GM18511 (cell line): Measurements from ENCODE around the gene PLXNA4.

Source experiments
- ATAC-seq: cut with Tn5 transposase; IDR thresholded peaks from one replicate; pipeline ENCODE4 v1.9.1; 2021; ENCODE audit warnings: mild to moderate bottlenecking, moderate library complexity; ENCODE audit not compliant: unreplicated experiment

The PLXNA4 gene

GRCh38 chr7:132161533-132161915, 414.7 kb downstream of the PLXNA4 start:
- no peak for ATAC-seq

DNA sequence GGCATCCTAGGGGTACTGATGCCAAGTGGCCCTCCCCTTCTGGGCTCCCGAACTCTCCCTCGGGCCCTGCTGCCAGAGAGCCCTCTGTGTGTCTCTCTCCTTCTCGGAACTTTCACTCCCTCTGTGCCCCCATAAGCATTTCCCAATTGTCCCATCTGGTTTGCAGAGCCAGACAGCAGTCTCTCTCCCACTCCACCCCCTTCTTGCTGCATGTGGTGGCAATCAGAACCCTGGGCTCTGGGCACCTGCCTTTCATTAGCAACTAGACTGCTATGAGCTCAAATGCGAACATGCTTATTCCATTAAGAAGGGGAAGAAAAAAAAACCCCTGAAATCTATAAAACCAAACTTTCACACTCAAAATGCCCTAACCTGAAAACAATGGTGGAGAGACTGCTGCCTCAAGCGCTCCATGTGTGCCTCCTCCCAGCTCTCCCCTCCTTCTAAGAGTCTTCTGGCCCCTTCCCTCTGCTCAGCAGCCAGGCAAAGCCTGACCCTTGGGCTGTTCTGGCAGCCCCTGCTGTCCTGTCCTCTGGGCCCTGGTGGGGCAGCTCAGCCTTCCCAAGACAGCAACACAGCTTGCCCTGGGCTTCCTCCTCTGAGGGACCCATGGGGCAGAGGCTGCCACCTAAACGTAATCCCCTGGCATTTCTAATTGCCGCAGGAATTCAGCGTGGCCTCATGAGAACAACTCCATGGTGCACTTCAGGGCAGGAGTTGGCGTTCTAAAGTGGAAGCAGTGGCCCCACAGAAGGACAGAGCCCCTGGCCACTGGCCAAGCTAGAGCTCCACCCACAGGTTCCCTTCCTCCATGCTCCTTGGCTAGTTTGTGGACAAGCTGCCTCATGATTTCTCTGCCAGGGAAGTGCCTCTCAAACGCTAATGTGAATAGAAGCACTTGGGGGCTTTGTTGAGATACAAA, 415.4 kb downstream of the PLXNA4 start:
- no peak for ATAC-seq

DNA sequence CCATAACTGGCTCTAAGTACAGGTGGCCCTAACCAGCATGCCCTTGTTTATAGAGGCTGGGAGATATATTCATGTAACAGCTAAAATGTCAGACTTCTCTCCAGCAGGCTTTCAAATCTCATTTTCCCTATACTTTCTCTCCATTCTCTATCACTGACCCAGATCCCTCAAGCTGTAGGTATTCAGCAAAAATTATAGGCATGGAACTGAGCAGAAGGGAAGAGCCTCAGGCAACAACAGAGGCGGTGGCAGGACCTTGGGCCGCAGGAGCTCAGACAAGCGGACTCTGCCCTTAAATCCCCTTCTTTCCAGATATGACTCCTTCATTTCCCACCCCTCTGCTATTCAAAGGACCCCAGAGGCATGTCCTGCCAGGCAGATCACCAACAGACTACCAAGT, 417.4 kb downstream of the PLXNA4 start:
- ATAC-seq, result no peak

- ATAC-seq, result no peak
Measured at GRCh38 chr7:132158166-132158565, 418.1 kb downstream of the PLXNA4 start.

DNA sequence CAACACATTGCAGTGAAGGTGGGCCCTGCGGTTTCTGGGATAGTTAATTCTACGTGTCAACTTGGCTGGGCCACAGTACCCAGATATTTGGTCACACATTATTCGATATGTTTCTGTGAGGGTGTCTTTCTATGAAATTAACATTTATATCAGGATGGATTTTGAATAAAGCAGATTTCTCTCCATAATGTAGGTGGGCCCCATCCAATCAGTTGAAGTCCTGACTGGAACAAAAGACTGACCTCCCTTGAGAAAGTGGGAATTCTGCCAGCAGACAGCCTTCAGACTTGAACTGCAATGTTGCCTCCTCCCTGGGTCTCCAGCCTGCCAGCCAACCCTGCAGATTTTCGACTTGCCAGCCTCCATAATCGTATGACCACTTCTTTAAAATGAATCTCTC, 420.6 kb downstream of the PLXNA4 start:
- ATAC-seq, result no peak

DNA sequence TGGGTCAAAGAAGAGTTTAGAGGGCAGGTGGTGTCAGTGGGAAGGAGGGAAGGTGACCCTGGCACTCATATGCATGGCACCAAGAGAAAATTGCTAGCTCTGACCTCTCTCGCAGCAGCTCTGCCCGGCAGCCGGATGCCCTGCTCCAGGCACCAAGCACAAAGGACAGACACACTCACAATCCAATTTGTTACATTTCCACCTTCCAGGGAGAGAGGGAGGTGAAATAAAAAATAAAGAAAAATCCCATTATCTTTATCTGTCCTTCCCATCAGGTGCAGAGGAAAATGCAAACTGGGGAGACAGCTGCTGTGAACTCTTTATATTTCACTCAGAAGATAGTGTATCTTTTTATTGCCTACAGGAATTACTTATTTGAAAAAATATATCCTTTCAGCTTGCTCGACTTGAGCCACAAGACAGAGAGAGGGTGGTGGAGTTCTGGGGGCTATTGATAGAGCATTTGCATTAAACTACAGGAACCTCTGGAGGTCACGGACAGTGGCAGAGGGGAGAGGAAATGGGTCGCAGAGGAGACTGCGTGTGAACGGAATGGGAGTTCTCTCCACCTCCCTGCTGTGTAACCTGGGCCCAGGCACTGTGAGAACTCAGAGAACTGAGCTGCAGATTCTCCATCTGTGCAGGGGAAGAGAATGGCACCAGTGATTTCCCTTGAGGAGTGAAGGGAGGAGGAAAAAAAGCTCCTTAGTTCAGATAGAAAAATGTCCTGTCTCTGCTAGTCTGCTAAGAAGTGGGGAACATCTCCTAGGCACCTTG, 421.4 kb downstream of the PLXNA4 start:
- ATAC-seq, result no peak

DNA sequence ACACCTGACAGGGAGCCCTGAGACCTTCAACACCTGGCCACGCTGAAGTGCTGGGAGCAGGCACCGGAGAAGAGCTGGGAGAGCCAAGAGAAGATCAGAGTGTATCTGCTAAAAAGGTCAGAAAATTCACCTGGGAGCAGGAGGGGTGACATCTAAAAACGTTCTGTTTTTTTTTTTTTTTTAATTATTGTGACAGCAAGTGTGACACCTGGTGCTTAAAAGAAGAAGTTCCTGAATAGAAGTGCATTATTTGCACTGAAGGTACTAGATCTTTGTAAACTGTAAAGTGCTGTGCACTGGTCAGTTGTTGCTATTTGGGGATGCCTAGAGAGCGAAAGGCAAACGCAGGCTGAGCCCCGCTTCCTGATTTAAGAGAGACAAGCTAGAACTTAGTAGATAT, 422.0 kb downstream of the PLXNA4 start:
- no peak for ATAC-seq

GRCh38 chr7:132152131-132152889, 424.0 kb downstream of the PLXNA4 start:
- no peak for ATAC-seq

GRCh38 chr7:132150711-132151110, 425.6 kb downstream of the PLXNA4 start:
- ATAC-seq, result no peak

- no peak for ATAC-seq
Measured at GRCh38 chr7:132149436-132150304, 426.6 kb downstream of the PLXNA4 start.

DNA sequence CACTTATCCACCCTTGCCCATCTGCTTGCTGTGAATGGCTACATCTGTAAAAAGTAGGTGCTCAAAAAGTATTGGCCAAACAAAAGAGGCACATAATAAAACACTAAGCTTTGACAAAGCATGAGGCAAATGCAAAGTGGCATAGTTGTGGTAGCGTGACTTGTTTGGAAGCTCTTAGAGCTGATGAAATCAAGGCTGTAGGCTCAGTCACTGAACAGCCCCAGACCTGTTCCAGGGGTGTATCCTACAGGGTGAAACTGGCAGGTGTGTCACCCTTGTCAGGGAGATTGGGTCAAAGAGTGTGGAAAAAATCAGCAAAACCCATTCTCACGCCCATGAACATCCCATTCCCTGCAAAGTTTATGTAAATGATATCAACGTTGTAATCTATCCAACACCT, 427.4 kb downstream of the PLXNA4 start:
- no peak for ATAC-seq

- ATAC-seq, result no peak
Measured at GRCh38 chr7:132145466-132145865, 430.8 kb downstream of the PLXNA4 start.

- no peak for ATAC-seq
Measured at GRCh38 chr7:132145063-132145462, 431.2 kb downstream of the PLXNA4 start.

DNA sequence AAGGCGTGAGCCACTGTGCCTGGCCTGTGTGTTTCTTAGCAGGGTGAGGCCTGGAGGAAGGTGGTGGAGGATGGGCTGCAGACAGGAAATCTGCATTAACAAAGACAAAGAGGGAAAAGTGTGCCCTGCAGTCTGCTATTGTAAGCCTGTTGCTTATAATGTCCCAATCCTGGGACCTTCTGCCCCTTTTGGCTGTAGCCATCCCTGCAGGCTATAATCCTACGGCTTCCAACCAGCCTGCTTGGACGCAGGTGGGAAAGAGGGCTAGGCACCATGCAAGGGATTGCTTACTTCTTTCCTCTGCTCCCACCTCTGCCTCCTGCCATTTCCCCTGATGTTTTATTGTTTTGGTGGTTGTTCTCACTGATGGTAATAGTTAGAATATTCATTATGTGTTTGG, 434.3 kb downstream of the PLXNA4 start:
- no peak for ATAC-seq

DNA sequence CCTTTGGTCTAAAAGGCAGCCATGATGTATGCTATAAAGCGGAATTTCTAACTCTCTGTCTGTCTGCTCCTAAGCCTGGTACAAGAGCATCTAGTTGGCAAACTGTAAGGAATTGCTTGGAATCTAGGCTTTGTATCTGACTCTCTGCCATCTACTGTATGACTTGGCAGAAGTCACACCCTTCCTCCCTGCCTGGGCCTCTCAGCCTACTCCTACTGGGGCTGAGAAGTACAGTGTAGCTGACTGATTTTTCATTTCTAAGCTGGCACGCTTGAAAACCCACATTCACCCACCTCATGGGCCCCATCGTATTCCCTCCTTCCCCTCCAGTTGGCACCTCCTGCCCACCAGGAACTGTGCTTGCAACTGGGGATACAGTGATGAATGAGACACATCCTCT, 435.2 kb downstream of the PLXNA4 start:
- no peak for ATAC-seq

DNA sequence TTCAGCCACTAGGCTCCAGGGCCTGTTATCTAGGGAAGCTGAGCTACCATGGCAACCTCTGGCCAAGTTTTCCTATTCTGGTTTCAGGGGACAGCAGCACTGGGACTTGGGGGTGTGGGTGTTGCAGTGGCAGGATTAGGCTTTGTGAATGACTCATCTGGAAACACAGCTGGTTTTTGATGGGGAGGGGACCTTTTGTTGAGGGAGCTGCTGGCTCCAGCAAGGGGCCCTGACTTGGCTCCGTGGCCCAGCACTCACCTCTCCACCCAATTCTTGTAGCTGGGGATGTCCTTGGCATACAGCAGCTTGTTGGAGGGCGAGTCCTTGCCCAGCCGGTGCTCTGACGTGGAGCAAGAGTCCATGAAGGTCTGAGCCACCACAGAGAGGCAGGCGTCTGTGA, 435.9 kb downstream of the PLXNA4 start:
- no peak for ATAC-seq

- no peak for ATAC-seq
Measured at GRCh38 chr7:132138817-132139216, 437.5 kb downstream of the PLXNA4 start.

GRCh38 chr7:132137681-132138080, 438.6 kb downstream of the PLXNA4 start:
- ATAC-seq, result no peak

GRCh38 chr7:132135746-132136385, 440.4 kb downstream of the PLXNA4 start:
- ATAC-seq, result no peak
